ENCODE measurements around the gene POMZP3. TPM values are rescaled to one million over a fixed set of nuclear protein-coding genes. Genes with fewer than 3 reads are reported as not detected.
A peak's percentile ranks its signal among the peaks of the same experiment; 100 is the strongest.
"Not testable (repeated sequence)": the region's sequence is repeated elsewhere in the genome, so short reads cannot be mapped to it uniquely, and the experiment has no call there.

Gene POMZP3
- total and polyA plus RNA-seq, 2 of the 13 experiments (the other 11 are each of a cell fraction or from before 2014, with no cell fraction given), result 1.5 to 3.5 TPM

DNA sequence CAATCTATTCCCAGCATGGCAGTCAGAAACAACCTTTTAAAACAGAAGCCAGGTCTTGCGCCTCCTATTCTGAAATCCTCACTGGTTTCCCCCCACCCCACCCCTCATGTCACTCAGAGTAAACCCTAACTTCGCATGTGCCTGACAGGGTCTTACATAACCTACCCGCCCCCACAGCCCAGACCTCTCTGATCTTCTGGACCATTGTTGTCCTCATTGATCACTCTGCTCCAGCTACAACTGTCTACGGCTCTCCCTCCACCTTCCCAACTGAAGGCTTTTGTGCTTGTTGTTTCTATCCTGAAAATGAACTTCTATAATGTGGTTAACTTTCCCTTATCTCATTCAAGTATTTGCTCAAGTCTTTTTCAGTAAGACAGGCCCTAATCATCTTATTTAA lies 66.9 kb downstream of the POMZP3 start:
- BruUV-seq (replicated peaks); DNase-seq (ENCODE audit: low spot score); intact Hi-C loops (cut with micrococcal nuclease; ENCODE audit: unreplicated experiment); H4K20me1 ChIP-seq (ENCODE audit: insufficient read depth, low read length); H3K9me3 ChIP-seq (ENCODE audit: low read length); H3K27ac ChIP-seq (ENCODE audit: extremely low read length, insufficient read depth, low read length); CTCF ChIA-PET (ENCODE audit: low intra/inter-chr PET ratio, low total read pairs); H3K36me3 ChIP-seq (replicated peaks in 1 of 2; ENCODE audit: control insufficient read depth in 1 of 2, insufficient read depth in 2 of 2, low read length in 2 of 2); H3K27me3 ChIP-seq (ENCODE audit: control insufficient read depth in 1 of 2, insufficient read depth in 2 of 2, low read length in 2 of 2); in situ Hi-C loops (cut with HindIII; ENCODE audit: extremely low pct_ligation_motif_present, low pct_unique_long_range_greater_than_20kb); H3K4me2 ChIP-seq (ENCODE audit: low read depth, low read length); POLR2A ChIA-PET; H3K9ac ChIP-seq (ENCODE audit: insufficient read depth, low read depth, low read length); H2AFZ ChIP-seq (ENCODE audit: low read length); H3K4me3 ChIP-seq (replicated peaks in 1 of 3; ENCODE audit: insufficient read depth in 1 of 3, low read depth in 2 of 3, low read length in 3 of 3); TF ChIP-seq SOX6, SOX13, FOXP1 (IDR thresholded peaks at IDR 0.05): not testable (repeated sequence)
- WGBS (ENCODE audit: low lambda C conversion rate), result 21% methylated on average over 4 of the region's 4 CpGs
- peak; percentile 51 for FAIRE-seq
- TF ChIP-seq, protein P1, sequence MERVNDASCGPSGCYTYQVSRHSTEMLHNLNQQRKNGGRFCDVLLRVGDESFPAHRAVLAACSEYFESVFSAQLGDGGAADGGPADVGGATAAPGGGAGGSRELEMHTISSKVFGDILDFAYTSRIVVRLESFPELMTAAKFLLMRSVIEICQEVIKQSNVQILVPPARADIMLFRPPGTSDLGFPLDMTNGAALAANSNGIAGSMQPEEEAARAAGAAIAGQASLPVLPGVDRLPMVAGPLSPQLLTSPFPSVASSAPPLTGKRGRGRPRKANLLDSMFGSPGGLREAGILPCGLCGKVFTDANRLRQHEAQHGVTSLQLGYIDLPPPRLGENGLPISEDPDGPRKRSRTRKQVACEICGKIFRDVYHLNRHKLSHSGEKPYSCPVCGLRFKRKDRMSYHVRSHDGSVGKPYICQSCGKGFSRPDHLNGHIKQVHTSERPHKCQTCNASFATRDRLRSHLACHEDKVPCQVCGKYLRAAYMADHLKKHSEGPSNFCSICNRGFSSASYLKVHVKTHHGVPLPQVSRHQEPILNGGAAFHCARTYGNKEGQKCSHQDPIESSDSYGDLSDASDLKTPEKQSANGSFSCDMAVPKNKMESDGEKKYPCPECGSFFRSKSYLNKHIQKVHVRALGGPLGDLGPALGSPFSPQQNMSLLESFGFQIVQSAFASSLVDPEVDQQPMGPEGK (CRISPR knock-in tag; IDR thresholded peaks at IDR 0.05), result peak; percentile 44; the same call in 1 of the 2 replicates
- TF ChIP-seq TCF7 (IDR thresholded peaks at IDR 0.05; ENCODE audit: low read depth), result 0 out of 2 replicates have a peak, but pooled peaks have one; percentile 16
- TF ChIP-seq SOX5 (CRISPR knock-in tag; IDR thresholded peaks at IDR 0.05; ENCODE audit: borderline replicate concordance), result peak; percentile 66
- peak; percentile 29; the same call in 1 of the 2 replicates for TF ChIP-seq SAP130 (CRISPR knock-in tag; IDR thresholded peaks at IDR 0.05; ENCODE audit: low read depth)
- TF ChIP-seq SOX6 (CRISPR knock-in tag; IDR thresholded peaks at IDR 0.05), result peak; percentile 73
- peak in 1 of 2 experiments; percentile 56; a peak in 2 of 4 replicates for TF ChIP-seq SOX13 (CRISPR knock-in tag; conservative IDR thresholded peaks at IDR 0.05 in 1 of 2, IDR thresholded peaks at IDR 0.05 in 1 of 2)
- peak; percentile 47; the same call in 1 of the 2 replicates for TF ChIP-seq SP5 (CRISPR knock-in tag; IDR thresholded peaks at IDR 0.05; ENCODE audit: borderline replicate concordance, low read depth)
- TF ChIP-seq, protein P2, sequence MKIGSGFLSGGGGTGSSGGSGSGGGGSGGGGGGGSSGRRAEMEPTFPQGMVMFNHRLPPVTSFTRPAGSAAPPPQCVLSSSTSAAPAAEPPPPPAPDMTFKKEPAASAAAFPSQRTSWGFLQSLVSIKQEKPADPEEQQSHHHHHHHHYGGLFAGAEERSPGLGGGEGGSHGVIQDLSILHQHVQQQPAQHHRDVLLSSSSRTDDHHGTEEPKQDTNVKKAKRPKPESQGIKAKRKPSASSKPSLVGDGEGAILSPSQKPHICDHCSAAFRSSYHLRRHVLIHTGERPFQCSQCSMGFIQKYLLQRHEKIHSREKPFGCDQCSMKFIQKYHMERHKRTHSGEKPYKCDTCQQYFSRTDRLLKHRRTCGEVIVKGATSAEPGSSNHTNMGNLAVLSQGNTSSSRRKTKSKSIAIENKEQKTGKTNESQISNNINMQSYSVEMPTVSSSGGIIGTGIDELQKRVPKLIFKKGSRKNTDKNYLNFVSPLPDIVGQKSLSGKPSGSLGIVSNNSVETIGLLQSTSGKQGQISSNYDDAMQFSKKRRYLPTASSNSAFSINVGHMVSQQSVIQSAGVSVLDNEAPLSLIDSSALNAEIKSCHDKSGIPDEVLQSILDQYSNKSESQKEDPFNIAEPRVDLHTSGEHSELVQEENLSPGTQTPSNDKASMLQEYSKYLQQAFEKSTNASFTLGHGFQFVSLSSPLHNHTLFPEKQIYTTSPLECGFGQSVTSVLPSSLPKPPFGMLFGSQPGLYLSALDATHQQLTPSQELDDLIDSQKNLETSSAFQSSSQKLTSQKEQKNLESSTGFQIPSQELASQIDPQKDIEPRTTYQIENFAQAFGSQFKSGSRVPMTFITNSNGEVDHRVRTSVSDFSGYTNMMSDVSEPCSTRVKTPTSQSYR (CRISPR knock-in tag; IDR thresholded peaks at IDR 0.05; ENCODE audit: borderline replicate concordance), result 0 out of 2 replicates have a peak, but pooled peaks have one; percentile 27
- TF ChIP-seq FOXP1 (CRISPR knock-in tag; IDR thresholded peaks at IDR 0.05), result peak; percentile 14; the same call in 1 of the 2 replicates
- peak; percentile 93 for ATAC-seq
- Histone ChIP-seq H3K79me2 (ENCODE audit: insufficient read depth, low read length) (peaks cover 18% of the 10 kb centered on the region), H3K4me1 (ENCODE audit: insufficient read depth, low read length) (peaks cover 16% of the 10 kb centered on the region; the same call in 1 of the 2 replicates)

Other genes with a start within 250 kb of the POMZP3 start
- gene SSC4D, start 217.6 kb downstream of the POMZP3 start, total RNA-seq (2016; rRNA removed; fragmentation: Illumina TruSeq; extraction: Trizol), result 32.3 and 63.8 TPM in 2 replicates
- 33.3 and 48.2 TPM in 2 replicates for gene SSC4D, start 217.6 kb downstream of the POMZP3 start, polyA plus RNA-seq (2011; rRNA removed)
- gene ZP3, start 202.3 kb downstream of the POMZP3 start, total RNA-seq (2016; rRNA removed; fragmentation: Illumina TruSeq; extraction: Trizol), result not detected in 2 replicates
- gene ZP3, start 202.3 kb downstream of the POMZP3 start, polyA plus RNA-seq (2011; rRNA removed), result not detected in 2 replicates
- gene DTX2, start 165.6 kb downstream of the POMZP3 start, total RNA-seq (2016; rRNA removed; fragmentation: Illumina TruSeq; extraction: Trizol), result 5.2 and 5.5 TPM in 2 replicates
- gene DTX2, start 165.6 kb downstream of the POMZP3 start, polyA plus RNA-seq (2011; rRNA removed), result 6.2 and 7.0 TPM in 2 replicates
- not detected in 2 replicates for gene UPK3B, start 116.7 kb downstream of the POMZP3 start, total RNA-seq (2016; rRNA removed; fragmentation: Illumina TruSeq; extraction: Trizol)
- not detected in 2 replicates for gene UPK3B, start 116.7 kb downstream of the POMZP3 start, polyA plus RNA-seq (2011; rRNA removed)
- gene SPDYE16, start 84.0 kb downstream of the POMZP3 start, total RNA-seq (2016; rRNA removed; fragmentation: Illumina TruSeq; extraction: Trizol), result 0.08 and 0.11 TPM in 2 replicates
- 0.13 TPM in 1 of 2 replicates, not detected in the other for gene SPDYE16, start 84.0 kb downstream of the POMZP3 start, polyA plus RNA-seq (2011; rRNA removed)